Natural killer cell (primary cell): ENCODE measurements around the gene DLG1. TPM values are rescaled to one million over a fixed set of nuclear protein-coding genes. Genes with fewer than 3 reads are reported as not detected.

Experiments
- ATAC-seq, 3 donors: fragments of 150-1000 bp in 2 of 3; fragments of 200-7000 bp in 1 of 3; cut with Tn5 transposase; 1 replicate in 1 of 3; 2 replicates in 2 of 3; pipeline ENCODE4 v1.10.0; 2021; ENCODE audit warnings: mild to moderate bottlenecking in 2 of 3, moderate library complexity in 2 of 3
- DNase-seq, 2 donors: peaks; one replicate each; pipeline versions ENCODE4 v3.0.0 to v3.0.0-alpha.2; 2013 to 2021; ENCODE audit warnings: mixed read lengths in 1 of 2
- H3K27ac ChIP-seq: one replicate; pipeline ENCODE4 v1.5.1; 2013; ENCODE audit warnings: mild to moderate bottlenecking, low read length
- H3K27me3 ChIP-seq: one replicate; pipeline ENCODE4 v1.6.1; 2013; ENCODE audit warnings: low read length; ENCODE audit not compliant: control insufficient read depth, insufficient read depth
- H3K36me3 ChIP-seq: one replicate; pipeline ENCODE4 v1.6.1; 2013; ENCODE audit warnings: low read length; ENCODE audit not compliant: control insufficient read depth, insufficient read depth
- H3K4me1 ChIP-seq: one replicate; pipeline ENCODE4 v1.6.1; 2013; ENCODE audit warnings: low read length; ENCODE audit not compliant: control insufficient read depth, insufficient read depth
- H3K4me3 ChIP-seq: one replicate; pipeline ENCODE4 v1.5.1; 2013; ENCODE audit warnings: low read length
- H3K9me3 ChIP-seq: one replicate; pipeline ENCODE4 v1.6.1; 2013; ENCODE audit warnings: low read length; ENCODE audit not compliant: control insufficient read depth, insufficient read depth
- H3K27ac Mint-ChIP-seq, 2 donors: one replicate each; pipeline ENCODE4 v1.8.0; 2022; ENCODE audit warnings: mild to moderate bottlenecking in 2 of 2, mixed read lengths in 2 of 2, moderate library complexity in 1 of 2
- H3K27me3 Mint-ChIP-seq, 2 donors: one replicate each; pipeline ENCODE4 v1.8.0; 2022; ENCODE audit warnings: low read depth in 2 of 2, mixed read lengths in 2 of 2
- H3K36me3 Mint-ChIP-seq: one replicate; pipeline ENCODE4 v1.8.0; 2022; ENCODE audit warnings: mixed read lengths
- H3K4me1 Mint-ChIP-seq, 2 donors: one replicate each; pipeline ENCODE4 v1.8.0; 2022; ENCODE audit warnings: mixed read lengths in 2 of 2
- H3K4me3 Mint-ChIP-seq: one replicate; pipeline ENCODE4 v1.8.0; 2022; ENCODE audit warnings: mild to moderate bottlenecking, moderate library complexity, mixed read lengths
- H3K9me3 Mint-ChIP-seq, 2 donors: one replicate each; pipeline ENCODE4 v1.8.0; 2022; ENCODE audit warnings: mixed read lengths in 2 of 2
- CTCF ChIP-seq: fragments of 200-600 bp; IDR thresholded peaks from one replicate; pipeline ENCODE4 v1.8.0; 2022; ENCODE audit warnings: antibody characterized with exemption
- WGBS: methylation state at CpG from one replicate; pipeline ENCODE4 v1.1.7; 2013; ENCODE audit warnings: missing lambda C conversion rate; ENCODE audit not compliant: insufficient coverage; 5-methylcytosine and 5-hydroxymethylcytosine counted together
- intact Hi-C: fragments of 100-400 bp; cut with micrococcal nuclease; formaldehyde crosslinking; loops from one replicate; pipeline ENCODE4 v1.14.2; 2022
- total RNA-seq, 4 donors: library from RNA; stranded (reverse); fragments of 120-200 nt in 1 of 4; gene quantifications; one replicate each; pipeline versions ENCODE4 v1.2.3 to v1.2.4, GENCODE V29; 2013 to 2022

Gene DLG1
- total RNA-seq, 3 donors from 2014 or later (not counting 1 experiment from before 2014, with no cell fraction given): 82.0 to 91.8 (median 89.0) TPM

- no peak overlapping the region for H3K27ac Mint-ChIP-seq
- no peak for DNase-seq
- 97% methylated on average over 18 of the region's 18 CpGs for WGBS
These were observed 281.4 kb downstream of the DLG1 start for GRCh38 chr3:197017003-197017402.

GRCh38 chr3:197015790-197016736 is 282.3 kb downstream of the DLG1 start:
- Histone ChIP-seq H3K9me3 (no peaks in the 10 kb centered on the region), H3K4me1 (no peaks in the 10 kb centered on the region), H3K36me3 (no peaks in the 10 kb centered on the region), H3K4me3 (no peak overlapping the region), H3K27me3 (no peaks in the 10 kb centered on the region), H3K27ac (no peak overlapping the region)
- no peak for TF ChIP-seq CTCF
- 95% methylated on average over 26 of the region's 28 CpGs for WGBS
- H3K27ac Mint-ChIP-seq: no peak overlapping the region
- no peaks in the 10 kb centered on the region for H3K27me3 Mint-ChIP-seq
- intact Hi-C loops: no loop called here
- no peak for ATAC-seq
- no peak for DNase-seq
- H3K4me1 Mint-ChIP-seq: no peaks in the 10 kb centered on the region
- no peak overlapping the region for H3K4me3 Mint-ChIP-seq
- H3K36me3 Mint-ChIP-seq: no peaks in the 10 kb centered on the region
- no peaks in the 10 kb centered on the region for H3K9me3 Mint-ChIP-seq

More at GRCh38 chr3:197017003-197017402, 281.4 kb downstream of the DLG1 start:
- H3K27ac ChIP-seq: no peak overlapping the region
- no peak overlapping the region for H3K4me3 ChIP-seq
- no peak for ATAC-seq
- H3K36me3 ChIP-seq: no peaks in the 10 kb centered on the region
- no peaks in the 10 kb centered on the region for H3K9me3 ChIP-seq
- H3K27me3 Mint-ChIP-seq: no peaks in the 10 kb centered on the region
- no peaks in the 10 kb centered on the region for H3K27me3 ChIP-seq
- TF ChIP-seq CTCF: no peak
- no peaks in the 10 kb centered on the region for H3K36me3 Mint-ChIP-seq
- H3K4me1 Mint-ChIP-seq: no peaks in the 10 kb centered on the region
- no peaks in the 10 kb centered on the region for H3K9me3 Mint-ChIP-seq
- no peak overlapping the region for H3K4me3 Mint-ChIP-seq
- H3K4me1 ChIP-seq: no peaks in the 10 kb centered on the region
- intact Hi-C loops: no loop called here

GRCh38 chr3:197014942-197015575 is 283.4 kb downstream of the DLG1 start:
- H3K36me3 ChIP-seq: no peaks in the 10 kb centered on the region
- no peak for TF ChIP-seq CTCF
- no peaks in the 10 kb centered on the region for H3K9me3 ChIP-seq
- no peak overlapping the region for H3K27ac ChIP-seq
- H3K27me3 ChIP-seq: no peaks in the 10 kb centered on the region
- H3K4me1 Mint-ChIP-seq: no peaks in the 10 kb centered on the region
- H3K4me3 ChIP-seq: no peak overlapping the region
- no peaks in the 10 kb centered on the region for H3K9me3 Mint-ChIP-seq
- intact Hi-C loops: no loop called here
- no peaks in the 10 kb centered on the region for H3K36me3 Mint-ChIP-seq
- no peak overlapping the region for H3K27ac Mint-ChIP-seq
- H3K27me3 Mint-ChIP-seq: no peaks in the 10 kb centered on the region
- H3K4me3 Mint-ChIP-seq: no peak overlapping the region
- no peaks in the 10 kb centered on the region for H3K4me1 ChIP-seq
- WGBS: 93% methylated on average over 22 of the region's 22 CpGs
- no peak for ATAC-seq
- DNase-seq: no peak
